ENCODE data around the gene NFIL3.

GRCh38 chr9:91382298-91382697 is 41.3 kb downstream of the NFIL3 start:
- TF ChIP-seq CTCF (IDR thresholded peaks at IDR 0.05) (no peak), POLR2AphosphoS5 (IDR thresholded peaks at IDR 0.05) (no peak)
